ENCODE results near the gene CELSR1.
"Not testable (repeated sequence)": the region's sequence is repeated elsewhere in the genome, so short reads cannot be mapped to it uniquely, and the experiment has no call there.

The CELSR1 gene

DNA sequence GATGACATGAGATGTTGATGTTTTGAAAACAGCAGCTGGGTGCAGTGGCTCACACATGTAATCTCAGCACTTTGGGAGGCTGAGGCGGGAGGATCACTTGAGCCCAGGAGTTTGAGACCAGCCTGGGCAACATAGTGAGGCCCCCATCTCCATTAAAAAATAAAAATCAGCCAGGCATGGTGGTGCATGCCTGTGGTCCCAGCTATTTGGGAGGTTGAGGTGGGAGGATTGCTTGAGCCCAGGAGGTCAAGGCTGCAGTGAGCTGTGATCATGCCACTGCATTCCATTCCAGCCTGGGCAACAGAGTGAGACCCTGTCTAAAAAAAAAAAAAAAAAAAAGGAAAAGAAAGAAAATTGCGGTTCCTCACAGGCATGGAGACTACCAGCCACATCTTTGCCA lies 224.6 kb downstream of the CELSR1 start:
- not testable (repeated sequence) for DNase-seq

DNA sequence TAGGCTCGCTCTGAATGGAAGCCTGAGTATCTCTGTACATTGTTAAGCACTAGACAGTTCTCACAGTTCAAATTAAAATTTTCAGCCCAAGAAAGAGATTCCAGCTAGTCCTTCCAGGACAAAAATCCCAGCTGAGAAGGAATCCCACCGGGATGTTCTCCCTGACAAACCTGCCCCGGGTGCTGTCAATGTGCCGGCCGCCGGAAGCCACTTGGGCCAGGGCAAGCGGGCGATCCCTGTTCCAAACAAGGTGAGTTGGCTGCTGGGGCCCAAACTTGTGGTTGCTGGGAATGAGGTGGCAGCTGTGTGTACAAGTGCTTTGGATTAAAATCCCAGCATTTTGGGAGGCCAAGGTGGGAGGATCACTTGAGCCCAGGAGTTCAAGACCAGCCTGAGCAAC lies 225.4 kb downstream of the CELSR1 start:
- DNase-seq: no peak

Measured in activated CD8-positive, alpha-beta memory T cell treated with anti-CD3 and anti-CD28 coated beads, Interleukin-2, amount 50 U/mL, for 4 hours (primary cell).